AML-193 (cell line): ENCODE data around the gene GUSB.

ENCODE experiments used
- DNase-seq, 2 experiments: peaks; one replicate each; lab custom pipeline; 2025; lab: John Stamatoyannopoulos, UW

GUSB gene

DNA sequence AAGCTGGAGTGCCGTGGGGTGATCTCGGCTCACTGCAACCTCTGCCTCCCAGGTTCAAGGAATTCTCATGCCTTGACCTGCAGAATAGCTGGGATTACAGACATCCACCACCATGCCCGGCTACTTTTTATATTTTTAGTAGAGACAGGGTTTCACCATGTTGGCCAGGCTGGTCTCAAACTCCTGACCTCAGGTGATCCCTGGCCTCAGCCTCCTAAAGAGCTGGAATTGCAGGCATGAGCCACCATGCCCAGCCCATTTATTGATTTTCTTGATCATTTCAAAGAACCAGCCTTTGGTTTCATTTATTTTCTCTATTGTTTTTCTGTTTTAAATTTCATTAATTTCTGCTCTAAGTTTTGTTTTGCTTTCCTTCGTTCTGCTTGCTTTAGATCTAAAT lies 50.3 kb downstream of the GUSB start:
- DNase-seq: no peak

DNA sequence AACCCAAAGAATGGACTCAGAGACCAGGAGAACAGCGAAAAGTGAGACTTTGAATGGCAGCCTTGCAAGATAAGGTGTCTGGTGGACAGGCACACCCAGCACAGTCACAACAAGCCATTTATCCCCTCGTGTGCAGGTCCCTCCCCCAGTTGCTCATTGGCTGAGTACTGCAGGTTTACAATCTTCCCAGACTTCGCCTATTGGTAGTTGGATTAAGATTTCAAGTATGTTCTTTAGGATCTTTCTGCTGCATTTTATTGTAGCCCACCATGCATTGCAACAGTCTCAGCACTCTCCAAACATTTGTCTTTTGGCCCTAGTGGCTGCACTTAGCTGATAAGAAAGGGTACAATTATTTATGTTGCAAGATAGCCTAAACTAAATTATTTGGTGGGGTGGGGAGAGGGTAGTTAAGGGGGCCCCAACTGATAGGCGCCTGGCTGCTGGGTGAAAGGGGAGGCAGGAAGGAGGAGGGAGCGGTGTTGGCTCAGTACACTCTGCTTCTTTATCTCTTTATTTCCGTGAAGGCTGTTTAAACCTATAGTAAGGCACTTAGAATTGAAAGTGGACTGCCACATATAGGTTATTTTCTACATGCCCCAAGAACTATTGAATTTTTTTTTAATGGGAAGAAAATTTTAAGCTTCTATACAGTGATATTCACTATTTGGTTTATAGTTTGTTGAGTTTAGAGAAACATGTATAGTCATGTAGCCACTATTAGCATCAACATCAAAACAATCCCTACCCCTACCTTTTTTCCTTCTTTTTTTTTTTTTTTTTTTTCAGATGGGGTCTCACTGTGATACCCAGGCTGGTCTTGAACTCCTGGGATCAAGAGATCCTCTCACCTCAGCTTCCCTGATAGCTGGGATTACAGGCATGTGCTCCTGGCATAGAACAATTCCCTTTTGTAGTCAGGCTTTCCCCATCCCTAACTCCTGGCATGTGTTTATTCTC lies 54.2 kb downstream of the GUSB start:
- DNase-seq: no peak

DNA sequence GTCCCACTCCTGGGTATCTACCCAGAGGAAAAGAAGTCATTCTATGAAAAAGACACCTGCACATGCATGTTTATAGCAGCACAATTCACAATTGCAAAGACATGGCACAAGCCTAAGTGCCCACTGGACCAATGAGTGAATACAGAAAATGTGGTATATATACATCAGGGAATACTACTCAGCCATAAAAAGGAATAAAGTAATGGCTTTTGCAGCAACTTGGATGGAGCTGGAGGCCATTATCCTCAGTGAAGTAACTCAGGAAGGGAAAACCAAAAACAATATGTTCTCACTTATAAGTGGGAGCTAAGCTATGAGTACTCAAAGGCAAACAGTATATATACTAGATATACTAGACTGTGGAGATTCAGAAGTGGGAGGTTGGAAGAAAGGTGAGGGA lies 55.4 kb downstream of the GUSB start:
- DNase-seq: no peak

DNA sequence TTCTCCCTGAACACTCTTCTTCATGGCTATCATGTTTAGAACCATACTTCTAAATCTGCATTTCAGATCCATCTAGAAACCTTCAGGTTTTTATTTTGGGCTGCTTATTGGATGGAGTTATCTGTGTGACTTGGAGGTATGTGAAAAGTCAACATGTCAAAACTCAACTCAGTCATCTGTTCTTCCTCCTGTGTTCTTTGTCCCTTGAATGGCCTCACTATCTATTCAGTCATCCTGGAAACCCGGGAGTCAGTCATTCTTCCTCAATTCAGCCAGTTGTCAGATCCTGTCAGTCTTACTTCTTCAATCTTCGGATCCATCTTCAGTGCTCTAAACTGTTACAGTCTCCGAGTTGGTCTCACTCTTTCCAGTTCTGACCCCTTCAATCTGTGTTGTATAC lies 57.0 kb downstream of the GUSB start:
- no peak for DNase-seq

DNA sequence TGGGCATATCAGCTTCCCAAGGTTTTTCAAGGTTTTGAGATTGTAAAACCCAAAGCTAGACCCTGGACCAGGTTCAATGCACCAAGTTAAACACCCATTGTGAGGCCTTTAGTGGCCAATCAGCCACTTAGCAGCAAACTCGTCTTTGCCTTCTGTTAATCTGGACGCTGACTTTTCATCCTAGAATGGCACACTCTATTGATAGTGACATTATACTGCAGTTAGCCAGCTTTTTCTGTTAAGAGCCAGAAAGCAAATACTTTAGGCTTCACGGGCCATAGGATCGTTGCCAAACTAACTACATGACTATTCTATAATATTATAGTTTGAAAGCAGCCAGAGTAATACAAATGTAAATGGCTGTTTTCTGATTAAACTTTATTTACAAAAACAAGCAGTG lies 57.8 kb downstream of the GUSB start:
- no peak for DNase-seq

DNA sequence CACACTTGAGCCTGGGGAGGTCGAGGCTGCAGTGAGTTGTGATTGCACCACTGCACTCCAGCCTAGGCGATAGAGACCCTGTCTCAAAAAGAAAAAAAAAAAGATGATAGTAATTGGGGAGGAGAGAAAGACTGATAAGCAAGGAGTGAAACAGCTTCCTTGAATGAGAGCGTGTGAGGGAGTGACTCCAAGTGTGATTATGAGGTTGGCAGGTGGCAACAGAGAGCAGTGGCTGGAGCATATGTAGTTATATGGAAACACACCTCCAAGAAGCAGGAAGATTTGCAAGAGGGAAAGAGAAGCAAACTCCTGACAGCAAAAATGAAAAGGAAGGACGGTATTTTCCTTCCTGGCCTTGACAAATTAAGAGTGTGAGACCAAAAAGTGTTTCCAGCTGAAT lies 58.7 kb downstream of the GUSB start:
- DNase-seq: no peak

DNA sequence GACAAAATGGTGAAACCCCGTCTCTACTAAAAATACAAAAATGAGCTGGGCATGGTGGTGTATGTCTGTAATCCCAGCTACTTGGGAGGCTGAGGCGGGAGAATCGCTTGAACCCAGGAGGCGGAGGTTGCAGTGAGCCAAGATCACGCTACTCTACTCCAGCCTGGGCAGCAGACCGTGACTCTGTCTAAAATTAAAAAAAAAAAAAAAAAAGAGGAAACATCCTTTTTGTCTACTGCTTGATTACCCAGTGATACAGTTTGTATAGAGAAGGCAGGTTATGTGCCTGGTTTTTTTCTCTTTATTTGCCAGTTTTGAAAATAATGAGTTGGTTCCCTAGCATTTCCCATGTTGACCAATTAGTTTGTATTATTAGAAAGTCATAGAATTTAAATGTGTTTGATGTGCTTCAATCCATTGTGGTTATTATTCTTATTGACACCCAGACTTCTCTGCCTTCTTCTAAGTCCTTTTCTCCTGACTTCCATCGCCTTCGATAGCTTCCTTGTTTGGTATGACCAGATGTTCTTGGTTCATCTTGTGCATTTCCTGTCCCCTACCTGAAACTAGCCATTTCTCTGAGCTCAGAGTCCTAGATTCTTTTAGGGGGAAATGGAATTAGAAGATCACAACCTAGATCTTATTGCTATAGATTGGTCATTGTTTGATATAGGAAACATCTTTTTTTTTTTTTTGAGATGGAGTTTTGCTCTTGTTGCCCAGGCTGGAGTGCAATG lies 65.9 kb downstream of the GUSB start:
- no peak for DNase-seq

DNA sequence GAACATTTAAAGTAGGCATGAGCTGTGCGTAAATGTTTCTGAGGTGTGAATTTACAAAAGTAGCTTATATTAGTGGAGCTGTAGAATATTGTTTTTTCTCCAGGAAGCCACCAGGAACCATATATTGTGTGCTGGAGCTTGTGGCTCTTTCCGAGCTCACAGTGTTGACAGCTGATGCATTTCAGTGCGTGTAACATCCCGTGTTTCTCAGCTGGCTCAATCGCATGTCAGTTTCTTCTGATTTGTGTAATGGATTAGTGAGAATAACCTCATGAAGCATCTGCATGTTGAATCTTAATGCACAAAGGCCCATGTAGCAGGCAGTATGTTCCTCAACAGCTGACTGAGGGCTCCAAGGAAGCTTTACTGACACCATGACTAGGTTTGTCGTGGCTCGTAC lies 69.8 kb downstream of the GUSB start:
- DNase-seq: no peak
